IPS-NIHi11 (cell line): ENCODE data around the gene UMAD1.

Experiments
- DNase-seq: peaks from one replicate; pipeline ENCODE4 v3.0.0; 2012; ENCODE audit warnings: mixed read lengths, low spot score

Gene UMAD1

DNA sequence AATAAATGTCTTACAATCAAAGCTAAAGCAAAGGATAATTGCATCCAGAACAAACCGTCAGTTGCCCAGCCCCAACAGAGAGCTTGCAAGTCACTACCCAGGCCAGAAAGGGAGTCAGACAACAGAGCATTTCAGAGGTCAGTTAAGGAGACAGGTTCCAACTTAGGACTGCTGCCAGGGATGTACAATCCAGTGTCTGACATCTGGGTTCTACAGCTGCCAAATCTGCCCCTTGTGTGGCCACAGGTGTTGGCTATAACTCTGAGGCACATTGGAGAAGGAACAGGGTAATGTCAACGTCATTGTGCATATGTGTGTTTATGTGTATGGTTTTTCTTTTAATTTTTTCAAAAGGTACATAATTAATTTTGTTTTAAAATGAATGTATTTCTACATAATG, 242.8 kb downstream of the UMAD1 start:
- DNase-seq, result no peak

DNA sequence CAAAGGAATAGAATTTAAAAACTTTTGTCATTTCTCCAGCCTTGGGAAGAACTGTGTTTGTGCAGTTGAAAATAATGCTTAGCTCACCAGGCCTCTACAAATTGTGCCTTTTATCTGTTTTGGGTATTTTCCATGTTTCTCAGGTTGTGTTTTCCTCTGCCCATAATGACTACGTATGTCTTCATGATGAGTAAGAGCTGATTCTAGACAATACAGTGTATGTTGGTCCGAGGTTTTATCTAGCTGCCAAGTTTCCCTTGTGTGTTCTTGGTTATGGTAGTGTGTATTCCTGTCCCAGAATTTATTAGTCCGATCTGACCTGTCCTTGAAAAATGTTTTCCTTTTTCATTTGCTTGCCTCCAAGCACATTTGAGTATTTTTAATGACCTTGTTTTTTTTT, 244.3 kb downstream of the UMAD1 start:
- no peak for DNase-seq

DNA sequence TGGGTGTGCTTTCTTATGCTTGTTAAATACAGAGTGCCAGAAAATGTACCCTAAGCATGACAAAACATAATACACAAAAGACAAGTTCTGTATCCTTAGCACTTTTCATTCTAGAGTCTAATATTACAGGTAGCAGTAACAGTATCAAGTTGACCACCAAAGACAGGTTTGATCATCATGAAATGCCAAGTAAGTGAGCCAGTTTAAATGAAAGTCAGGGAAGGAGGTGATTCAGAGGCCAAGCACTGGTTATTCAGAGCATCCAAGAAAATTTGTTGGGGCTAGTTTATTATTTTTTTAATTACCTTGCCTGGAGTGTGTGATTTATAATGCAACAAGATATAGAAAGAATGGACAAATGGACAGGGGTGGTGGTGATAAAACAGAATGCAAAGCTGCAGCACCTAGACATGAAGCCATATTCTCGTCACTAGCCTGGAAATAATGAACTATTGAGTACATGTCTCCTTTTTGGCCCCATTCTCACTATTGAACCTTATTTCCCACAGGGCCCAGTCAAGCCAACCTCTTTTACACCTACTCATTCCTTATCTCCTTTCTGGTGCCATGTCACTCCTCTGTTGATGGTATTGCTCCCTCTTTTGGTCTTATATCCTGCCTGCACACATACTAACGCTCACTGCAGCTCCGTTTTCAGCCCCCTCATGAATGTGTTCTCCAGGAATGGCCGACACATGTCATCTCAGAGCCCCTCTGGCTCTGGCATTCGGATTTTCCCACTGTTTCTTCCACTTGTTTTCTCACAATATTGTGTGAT, 249.4 kb downstream of the UMAD1 start:
- DNase-seq, result no peak

DNA sequence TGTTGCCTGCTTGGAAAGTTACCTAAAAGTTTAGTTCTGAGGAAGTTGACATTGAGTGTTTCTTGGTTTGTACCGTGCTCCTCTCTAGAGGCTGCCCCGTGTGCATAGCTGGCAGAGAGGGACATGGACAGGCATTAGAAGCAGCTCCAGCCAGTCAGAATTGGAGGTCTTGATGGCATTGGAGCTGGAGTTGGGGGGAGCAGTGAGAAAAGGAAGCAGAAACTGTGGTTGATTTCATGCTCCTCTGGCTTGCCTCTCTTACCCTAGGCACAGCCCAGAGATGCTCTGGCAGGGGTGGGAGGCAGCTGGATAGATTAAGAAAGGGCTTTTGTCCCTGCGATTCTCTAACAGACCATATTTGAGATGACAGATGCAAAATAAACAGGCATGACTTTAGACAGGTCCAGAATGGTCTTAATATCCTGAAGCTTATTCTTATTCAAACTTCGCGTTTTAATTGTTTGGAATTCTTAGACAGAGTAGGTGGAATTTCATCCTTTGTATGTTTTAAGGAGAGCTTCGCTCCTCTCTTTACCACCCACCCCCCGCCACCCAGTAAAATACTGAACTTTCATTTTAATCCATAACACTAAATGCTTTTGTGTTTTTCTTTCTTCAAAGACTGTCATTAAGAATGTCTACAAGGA, 254.6 kb downstream of the UMAD1 start:
- no peak for DNase-seq

DNA sequence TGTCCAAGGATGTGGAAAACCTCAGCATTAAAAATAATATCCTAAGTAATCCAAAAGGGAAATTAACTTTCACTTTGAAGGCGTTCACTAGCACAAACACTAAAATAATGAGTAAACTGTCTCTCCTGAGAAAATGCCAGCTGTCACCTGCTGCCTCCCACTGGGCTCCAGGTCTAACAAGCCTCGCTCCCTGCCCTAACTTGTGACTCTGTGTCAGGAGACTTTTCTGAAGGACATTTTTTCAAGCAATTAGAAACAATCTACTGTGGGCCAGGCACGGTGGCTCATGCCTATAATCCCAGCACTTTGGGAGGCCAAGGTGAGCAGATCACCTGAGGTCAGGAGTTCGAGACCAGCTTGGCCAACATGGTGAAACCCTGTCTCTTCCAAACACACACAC, 255.2 kb downstream of the UMAD1 start:
- DNase-seq, result no peak

DNA sequence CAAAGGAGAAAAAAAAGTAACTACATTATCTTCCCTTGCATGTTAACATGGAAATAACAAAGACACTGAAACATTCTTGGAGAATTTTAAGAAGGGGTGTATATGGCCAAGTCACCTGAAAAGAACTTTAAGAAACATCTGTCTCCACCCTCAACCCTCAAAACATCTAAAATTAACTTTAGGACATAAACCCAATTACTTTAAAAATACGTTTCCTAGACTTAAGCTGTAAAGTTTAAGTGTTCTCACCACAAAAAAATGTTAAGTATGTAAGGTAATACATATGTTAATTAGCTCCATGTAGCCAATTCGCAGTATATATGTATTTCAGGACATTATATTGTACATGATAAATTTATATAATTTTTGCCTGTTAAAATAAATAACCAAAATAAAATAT, 257.0 kb downstream of the UMAD1 start:
- DNase-seq, result no peak

DNA sequence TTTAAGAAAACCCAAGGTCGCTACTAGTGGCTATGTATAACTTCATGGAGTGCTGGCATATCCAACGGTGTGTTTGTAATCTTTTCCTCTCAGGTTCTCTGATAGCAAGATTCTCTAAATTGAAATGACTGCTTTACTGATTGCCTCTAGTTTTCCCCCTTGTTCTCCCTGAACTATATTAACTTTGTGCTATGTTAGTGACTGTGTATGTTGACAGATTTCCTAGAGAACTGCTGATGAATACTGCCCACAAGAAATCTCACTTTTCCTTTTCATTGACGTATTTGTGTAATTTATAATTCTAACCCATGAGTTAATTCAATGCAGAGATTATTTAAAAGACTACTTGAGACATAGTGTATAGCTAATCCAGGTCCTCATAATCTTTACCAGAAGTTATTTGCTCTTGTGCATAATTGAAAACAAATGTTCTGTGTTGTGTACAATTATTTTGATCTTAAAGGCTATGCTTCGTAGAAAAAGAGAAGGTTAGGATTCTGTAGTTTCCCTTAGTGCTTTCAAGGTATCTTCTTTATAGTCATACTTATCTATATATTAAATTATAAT, 257.5 kb downstream of the UMAD1 start:
- DNase-seq, result no peak

DNA sequence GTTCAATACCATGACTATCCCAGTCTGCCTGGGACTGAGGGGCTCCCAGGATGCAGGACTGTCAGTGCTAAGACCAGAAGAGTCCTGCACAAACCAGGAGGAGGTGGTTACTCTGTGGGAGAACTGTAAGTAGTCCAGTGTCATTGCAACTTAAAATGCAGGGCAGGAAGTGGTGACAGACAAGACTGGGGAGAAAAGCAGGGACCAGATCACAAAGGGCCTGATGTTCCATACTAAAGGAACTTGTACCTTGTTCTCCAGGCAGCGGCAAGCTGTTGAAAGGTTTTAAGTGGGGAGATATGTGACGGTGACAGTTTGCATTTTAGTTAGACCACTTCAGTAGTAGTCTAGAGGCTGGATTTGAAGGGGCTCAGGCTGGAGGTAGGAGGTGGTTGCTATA, 262.3 kb downstream of the UMAD1 start:
- no peak for DNase-seq

DNA sequence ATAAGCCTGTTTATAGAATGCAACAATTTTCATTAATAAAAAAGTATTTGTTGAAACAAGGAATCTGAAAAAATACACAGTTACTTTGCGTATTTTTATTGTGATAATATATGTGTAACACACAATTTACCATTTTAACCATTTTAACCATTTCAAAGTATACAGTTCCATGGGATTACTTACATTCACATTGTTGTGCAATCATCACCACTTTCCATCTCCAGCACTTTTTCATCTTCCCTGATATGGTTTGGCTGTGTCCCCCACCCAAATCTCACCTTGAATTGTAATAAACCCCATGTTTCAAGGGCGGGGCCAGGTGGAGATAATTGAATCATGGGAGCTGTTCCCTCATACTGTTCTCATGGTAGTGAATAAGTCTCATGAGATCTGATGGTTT, 266.8 kb downstream of the UMAD1 start:
- no peak for DNase-seq

DNA sequence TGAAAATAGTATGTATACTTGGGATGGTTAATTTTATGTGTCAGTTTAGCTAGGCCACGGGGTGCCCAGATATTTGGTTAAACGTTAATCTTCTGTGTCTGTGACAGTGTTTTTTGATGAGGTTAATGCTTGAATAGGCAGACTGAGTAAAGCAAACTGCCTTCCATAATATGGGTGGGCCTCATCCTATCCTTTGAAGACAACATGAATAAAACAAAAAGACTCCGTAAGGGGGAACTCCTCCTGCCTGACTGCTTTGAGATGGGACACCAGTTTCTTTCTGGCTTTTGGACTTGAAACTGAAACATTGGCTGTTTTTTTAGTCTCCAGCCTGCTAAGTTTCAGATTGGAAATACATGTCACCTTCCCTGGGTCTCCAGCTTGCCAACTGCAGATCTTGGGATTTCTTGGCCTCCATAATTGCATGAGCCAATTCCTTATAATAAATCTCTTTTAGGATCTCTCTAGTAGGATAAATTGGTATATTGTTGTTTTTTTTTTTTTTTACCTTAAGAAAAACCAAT, 268.1 kb downstream of the UMAD1 start:
- no peak for DNase-seq

DNA sequence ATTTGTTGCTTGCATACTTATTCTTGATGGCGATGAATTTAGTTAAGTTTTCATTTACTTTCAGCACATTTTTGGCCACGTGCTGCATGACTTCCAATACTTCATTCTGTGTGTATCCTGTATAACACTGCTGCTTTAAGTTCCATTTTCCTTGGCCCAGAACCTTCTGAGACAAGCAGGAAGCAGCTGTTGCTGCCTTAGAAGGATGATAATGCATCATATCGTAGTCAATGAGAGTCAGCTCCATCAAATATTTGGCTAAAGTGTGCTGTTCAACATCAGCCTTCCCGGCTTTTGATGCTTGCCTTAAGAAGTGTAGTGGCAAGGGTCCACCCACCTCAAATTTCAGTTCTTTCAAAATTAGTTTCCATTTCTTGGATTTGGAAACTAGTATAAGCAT, 268.8 kb downstream of the UMAD1 start:
- DNase-seq, result no peak

DNA sequence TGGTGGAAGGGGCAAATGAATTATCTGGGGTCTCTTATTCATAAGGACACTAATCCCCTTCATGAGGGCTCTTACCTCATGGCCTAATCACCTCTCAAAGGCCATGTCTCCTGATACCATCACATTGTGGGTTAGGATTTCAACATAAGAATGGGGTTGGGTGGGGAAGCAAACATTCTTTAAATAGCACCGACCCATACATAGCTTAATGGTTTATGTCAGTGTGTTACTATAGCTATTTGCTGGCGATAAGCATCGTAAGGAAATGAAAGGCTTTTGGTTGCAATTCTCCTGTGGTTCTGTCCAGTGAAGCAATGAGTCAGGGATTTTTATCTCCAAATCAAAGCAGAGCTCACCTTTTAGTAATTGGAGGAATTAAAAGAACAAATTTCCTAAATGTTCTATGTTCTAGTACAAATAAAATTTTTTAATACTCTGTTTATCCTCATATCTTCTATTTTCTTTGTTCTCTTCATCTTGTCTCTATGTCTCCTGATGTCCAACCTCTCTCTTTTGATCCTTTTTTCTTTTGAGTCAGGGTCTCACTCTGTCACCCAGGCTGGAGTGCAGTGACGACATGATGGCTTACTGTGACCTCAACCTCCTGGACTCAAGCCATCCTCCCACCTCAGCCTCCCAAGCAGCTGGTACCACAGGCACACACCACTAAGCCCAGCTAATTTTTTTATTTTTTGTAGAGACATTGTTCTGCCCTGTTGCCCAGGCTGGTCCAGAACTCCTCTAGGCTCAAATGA, 271.0 kb downstream of the UMAD1 start:
- DNase-seq, result peak; percentile 33

DNA sequence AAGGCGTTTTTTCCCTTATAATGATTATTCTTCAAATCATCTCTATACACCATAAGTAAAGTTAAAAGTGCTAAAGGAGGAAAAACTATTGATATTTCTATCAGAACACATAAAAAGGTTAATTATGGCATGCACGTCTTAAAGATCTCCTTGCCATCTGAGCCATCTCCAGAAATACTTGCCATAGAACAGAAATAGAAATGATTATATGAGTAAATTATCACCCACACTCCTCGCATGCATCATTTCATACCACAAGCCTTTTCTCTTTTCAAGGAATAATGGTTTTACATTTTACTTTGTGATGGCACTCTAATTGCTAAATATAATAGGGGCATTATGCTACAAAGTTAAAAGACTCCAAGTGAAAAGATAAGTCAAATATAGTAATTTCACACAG, 272.4 kb downstream of the UMAD1 start:
- no peak for DNase-seq

DNA sequence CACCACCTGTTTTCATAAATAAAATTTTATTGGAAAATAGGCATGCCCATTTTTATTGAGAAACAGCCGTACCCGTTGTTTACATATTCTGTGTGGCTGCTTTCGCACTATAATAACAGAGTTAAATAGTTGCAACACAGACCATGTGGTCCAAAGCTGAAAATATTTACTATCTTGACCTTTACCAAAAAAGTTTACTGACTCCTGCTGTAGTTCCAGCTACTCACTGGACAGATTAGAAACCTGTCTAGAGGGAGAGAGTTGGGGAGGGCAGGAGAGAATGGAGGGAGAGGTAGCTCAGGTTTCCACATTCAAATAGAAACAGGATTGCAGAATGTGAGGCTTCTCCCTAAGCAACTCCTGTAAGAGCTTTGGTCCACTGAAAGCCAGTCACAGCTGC, 273.0 kb downstream of the UMAD1 start:
- DNase-seq, result no peak

DNA sequence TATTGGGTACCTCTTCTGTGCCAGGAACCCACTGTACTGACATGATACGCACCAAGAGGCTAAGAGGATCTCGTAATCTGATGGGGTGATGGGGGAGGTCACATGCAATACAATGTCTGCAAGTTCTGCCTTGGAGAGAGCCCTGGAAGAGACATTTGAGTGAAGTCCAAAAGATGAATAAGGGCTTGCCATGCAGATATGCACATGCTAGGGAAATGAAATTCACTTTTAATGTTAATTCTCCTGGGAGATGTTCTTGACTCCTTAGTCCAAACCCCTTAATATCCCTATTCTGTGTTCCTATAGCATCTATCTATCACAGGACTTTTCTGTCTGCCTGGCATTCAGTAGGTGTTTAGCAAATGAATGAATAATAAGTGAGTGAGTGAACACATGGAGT, 274.0 kb downstream of the UMAD1 start:
- no peak for DNase-seq

DNA sequence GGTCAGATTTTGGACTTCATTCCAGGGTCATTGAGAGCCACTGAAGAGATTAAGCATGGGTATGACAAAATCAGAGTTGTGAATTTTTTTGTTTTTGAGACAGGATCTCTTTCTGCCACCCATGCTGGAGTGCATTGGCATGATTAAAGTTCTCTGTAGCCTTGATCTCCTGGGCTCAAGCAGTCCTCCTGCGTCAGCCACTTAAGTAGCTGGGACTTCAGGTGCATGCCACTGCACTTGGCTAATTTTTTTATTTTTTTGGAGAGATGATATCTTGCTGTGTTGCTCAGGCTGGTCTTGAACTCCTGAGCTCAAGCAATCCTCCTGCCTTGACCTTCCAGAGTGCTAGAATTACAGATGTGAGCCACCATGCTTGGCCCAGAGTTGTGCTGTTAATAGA, 275.5 kb downstream of the UMAD1 start:
- no peak for DNase-seq

DNA sequence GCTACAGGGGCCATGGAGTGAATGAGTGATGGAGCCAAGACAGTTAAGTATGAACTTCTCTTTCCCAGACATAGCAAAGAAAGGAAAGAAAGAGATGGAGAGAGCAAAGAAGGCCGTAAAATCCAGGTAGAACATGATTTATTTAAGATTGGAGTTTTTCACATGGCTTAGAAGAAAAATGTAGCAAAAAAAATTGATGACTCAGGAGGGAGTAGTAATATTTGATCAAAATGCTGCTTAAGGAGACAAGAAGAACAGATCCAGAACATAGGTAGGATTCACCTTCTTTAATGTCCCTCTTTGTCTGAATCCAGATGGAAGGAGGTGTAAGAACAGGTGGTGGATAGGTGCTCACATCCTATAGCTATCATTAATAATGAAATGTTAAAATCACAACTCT, 277.0 kb downstream of the UMAD1 start:
- DNase-seq, result no peak

DNA sequence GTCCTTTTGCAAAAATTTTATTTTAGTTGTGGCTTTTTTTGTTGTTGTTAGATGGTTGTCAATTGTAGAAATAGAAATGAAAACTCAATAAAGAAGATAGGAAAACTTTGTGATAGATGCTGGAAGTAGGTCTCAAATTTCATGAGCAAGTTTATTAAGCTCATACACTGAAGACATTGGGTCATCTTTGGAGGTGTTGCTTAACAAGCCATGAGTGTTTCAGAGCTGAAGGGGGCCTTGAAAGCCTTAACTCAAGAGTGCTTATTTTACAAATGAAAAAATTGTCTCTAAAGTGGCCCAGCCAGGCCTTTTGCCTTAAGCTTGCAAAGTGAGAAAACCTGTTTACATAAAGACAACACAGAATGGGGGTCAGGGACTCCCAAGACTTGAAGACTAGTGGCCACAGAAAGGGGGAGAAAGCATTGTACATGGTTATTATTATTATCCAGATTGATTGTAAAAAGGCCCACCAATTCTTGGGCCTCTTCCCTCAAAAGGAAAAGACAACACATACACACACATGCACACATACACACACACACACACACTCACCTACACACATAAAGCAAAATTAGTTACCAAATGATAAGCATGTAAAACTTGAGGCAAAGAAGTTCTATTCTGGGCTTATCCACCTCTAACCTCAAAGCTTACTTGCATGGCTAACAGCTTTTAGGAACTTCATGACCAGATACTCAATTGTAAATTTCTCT, 278.3 kb downstream of the UMAD1 start:
- no peak for DNase-seq

DNA sequence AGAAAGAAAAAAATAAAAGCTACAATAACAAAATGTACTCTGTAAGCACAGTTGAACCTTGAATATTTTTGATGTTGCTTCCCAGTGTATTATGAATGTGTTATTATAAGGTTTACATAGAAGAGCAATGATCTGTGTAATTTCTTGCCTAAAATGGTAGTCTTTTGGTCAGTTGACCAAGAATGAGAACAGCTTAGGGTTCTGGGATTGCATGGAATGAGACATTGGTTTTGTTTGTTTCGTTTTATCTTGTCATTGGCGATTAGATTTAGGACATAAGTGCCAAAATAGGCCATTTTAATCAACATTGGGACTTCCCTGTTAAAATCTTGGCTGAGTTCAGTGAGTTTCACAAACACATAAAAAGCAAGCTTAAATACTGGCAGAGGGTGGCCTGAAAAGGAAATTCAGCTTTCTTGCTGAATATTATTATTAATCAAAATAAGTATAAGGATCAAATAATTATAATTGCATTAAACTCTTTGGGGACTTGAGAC, 278.9 kb downstream of the UMAD1 start:
- DNase-seq, result no peak

DNA sequence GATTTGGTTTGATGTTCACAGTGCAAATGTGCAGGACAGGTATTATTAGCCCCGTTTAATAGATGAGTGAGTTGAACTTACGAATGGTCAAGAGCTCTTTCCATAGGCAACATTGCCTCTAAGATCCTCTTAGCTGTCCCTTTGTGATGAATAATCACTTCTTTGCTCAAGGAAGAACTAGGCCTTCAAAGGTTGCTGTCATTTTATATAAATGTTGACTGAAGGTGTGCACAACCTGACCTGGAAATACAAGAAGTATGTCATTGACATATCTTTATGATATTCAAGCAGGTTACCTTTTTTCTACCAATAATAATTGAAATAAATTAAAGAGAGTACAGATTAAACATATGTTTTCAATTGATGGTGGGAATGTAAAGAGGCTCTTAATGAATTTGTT, 279.5 kb downstream of the UMAD1 start:
- no peak for DNase-seq

DNA sequence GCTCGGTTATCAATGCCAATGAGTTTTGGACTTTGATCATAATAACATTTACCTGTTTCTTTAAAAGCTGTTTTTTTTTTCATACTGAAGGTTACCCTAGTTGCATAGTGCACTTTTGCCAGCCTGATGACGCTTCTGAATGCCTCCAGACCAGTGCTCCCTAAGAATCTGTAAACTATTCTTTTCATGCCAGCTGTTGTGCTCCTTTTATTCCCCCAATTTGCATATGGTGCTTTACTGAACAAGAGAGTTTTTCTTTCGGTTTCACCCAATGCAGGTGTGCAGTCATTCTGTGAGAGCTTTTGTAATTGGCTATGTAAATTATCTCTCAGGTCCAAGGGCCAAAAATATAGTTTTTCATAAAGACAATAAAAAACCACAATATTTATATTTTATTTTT, 279.9 kb downstream of the UMAD1 start:
- DNase-seq, result no peak

DNA sequence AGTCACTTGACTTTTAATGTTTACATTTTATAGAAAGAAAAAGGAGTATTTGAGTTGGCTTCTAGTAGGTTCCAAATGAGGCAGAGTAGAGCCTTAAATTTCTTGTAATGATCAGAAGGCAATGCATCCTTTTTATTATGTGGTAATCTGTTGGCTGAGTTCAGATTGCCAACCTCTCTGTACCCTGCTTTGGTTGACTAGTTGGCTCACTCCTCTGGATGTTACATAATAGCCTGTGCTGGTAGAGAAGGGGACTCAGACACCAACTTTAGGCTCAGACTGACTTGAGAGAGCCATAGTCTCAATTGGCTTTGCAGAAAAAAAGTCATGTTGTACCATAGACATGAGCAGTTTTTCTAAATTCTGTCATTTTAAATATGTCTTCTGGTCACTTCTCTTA, 281.3 kb downstream of the UMAD1 start:
- no peak for DNase-seq
